Left colon (tissue), 2 donors: ENCODE data around the gene SCN7A. TPM values are rescaled to one million over a fixed set of nuclear protein-coding genes. Genes with fewer than 3 reads are reported as not detected.
A peak's percentile ranks its signal among the peaks of the same experiment; 100 is the strongest.
"Not testable (repeated sequence)": the region's sequence is repeated elsewhere in the genome, so short reads cannot be mapped to it uniquely, and the experiment has no call there.

Experiments used
- ATAC-seq: fragments of 200-7000 bp; cut with Tn5 transposase; one replicate; pipeline ENCODE4 v1.9.1; 2020; ENCODE audit warnings: mild to moderate bottlenecking, moderate library complexity
- DNase-seq, 2 donors: peaks; one replicate each; pipeline ENCODE4 v3.0.0-alpha.2; 2020
- intact Hi-C, 2 donors: fragments of 100-400 bp; cut with DNase I in 1 of 2; cut with micrococcal nuclease in 1 of 2; formaldehyde crosslinking; loops; one replicate each; pipeline versions ENCODE4 v1.11.2 to v1.14.0; 2022; cut with DNase I, micrococcal nuclease
- total RNA-seq, 2 donors: library from RNA; stranded (reverse); fragmentation: NEBNext Ultra II Directional; extraction: Animal tissue kit (Norgen Biotek cat#: 25700); gene quantifications; one replicate each; pipeline ENCODE4 v1.2.1, GENCODE V29; 2021
- donor health status: DM: no; HTN: no; CAD: no.
- donor health status: DM: yes; HTN: yes; CAD: no.

SCN7A gene
- total RNA-seq, 2 donors from 2014 or later = 1.6 to 10.0 TPM

DNA sequence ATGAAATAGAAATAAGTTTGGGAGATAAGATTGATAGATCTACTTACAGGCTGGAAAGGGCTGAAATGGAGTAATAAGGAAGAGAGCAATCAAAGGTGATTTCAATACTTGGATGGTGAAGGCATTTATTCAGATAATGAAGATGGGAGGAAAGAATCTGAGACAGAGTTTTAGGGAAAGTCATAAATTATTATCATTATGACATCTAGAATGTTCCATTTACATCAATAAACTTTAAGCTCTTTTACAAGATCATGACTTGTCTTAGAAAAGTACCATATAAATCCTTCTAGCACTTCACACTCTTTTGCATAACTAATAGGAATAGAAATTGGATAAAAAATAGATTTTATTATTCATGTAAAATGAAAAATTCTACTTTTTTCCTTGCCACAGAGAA, 120.5 kb downstream of the SCN7A start:
- DNase-seq (no peak), ATAC-seq (no peak)
- intact Hi-C loops = no loop called here

DNA sequence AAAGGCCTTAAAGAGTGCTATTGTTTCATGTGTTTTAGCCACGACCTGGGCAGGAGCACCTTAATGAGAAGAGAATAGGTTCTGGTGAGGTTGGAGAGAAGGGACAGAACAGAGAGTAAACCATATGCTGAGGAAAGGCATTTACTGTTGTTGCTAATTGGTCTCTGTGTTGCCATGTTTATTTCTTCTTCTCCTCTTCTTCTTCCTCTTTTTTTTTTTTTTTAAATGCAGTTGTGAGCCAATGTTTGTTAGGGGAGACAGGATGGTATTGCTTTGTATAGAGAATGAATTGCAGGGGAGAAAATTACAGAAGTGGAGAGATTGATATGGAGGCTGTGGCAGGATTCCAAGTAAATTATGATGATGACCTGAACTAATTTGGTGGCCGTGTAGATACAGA, 120.9 kb downstream of the SCN7A start:
- intact Hi-C loops = no loop called here
- ATAC-seq (no peak), DNase-seq (no peak)

DNA sequence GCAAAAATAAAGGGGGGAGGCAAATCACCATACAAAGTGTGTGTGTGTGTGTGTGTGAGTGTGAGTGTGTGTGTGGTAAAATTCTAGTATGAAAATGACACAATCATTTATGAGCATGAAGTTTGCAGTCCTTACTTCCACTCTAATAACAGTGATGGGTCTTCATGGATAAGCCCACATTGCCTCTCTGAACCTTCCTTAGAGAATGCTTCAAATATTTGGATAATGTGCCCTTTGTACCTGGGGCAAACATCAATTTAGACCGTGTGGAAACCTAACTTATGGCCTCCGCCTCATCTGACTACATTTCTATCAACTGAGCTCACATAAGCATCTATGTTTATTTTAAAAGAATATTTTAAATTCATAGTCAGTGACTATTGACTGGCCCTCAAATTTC, 122.0 kb downstream of the SCN7A start:
- intact Hi-C loops = no loop called here
- ATAC-seq (no peak), DNase-seq (no peak)

DNA sequence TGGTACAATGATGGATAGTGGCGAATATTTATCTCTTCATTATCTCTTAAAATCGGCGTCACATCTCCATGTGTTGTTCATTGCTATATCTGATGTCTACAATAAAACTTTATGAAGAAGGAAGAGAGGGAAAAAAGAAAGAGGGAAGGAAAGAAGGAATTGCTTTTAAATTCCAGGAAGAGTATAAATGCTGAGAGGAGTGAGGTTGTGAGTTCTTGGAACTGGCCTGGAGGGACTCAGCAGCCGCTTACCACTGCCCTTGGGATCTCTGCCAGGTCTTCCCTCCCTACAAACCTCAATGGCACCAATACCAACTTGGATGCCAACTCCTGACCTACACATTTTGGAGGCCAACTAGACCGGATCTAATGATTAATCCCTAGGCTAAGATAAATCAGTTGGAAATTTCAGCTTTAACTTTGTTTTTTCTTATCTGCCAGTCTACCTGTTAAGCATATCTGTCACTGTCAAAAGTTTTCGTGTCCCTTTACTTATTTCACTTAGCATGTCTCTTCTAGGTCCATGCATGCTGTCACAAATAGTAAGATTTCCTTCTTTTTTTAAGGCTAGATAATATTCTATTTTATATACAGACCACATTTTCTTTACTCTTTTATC, 128.1 kb downstream of the SCN7A start:
- no peak for ATAC-seq
- DNase-seq = no peak
- intact Hi-C loops = loop anchor here in 1 of 2 donors (10.0 kb wide), 1 partner anchor 149 kb away; no protein-coding TSS in a partner anchor

DNA sequence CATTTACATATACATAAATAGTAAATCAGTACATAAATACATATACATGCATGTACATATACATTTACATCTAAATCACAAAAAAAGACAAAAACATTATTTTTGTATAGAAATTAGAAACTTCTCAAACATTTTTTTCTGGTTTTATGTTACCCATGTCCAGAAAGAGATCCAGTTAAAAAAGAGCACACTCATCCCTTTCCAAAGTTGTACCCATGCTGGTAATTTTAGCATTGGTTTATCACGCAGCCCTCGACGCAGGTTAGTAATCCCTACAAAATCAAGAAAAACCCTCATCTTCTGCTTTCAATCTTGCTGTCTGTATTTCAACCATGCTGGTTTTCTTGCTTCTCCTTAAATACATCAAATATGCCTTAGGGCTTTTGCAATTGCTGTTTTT, 128.8 kb downstream of the SCN7A start:
- ATAC-seq (no peak), DNase-seq (no peak)
- intact Hi-C loops = loop anchor here in 1 of 2 donors (10.0 kb wide), 1 partner anchor 150 kb away; no protein-coding TSS in a partner anchor

DNA sequence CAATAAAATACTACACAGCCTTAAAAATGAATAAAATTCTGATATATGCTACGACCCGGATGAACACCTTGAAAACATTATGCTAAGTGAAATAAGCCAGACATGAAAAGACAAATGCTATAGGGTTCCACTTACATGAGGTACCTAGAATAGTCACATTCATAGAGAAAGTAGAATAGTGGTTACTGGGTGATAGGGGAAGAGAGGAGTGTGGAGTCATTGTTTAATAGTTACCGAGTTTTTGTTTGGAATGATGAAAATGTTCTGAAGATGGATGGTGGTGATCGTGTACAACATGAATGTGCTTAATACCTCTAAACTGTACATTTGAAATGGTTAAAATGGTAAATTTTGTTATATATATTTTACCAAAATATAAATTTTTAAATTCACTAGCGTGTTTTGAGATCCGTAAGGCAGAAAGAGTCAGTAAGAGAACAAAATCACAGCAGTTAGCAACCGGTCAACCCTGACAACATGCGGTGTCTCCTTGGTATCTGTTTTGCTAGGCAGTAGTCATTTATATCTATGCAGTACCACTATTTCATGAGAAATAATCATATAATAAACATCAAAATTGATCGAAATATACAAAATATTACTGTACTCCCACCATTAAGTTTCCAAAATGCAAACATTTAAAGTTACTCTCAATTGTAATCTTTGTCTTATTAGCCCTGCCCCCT, 129.4 kb downstream of the SCN7A start:
- intact Hi-C loops = loop anchor here in 1 of 2 donors (10.0 kb wide), 1 partner anchor 150 kb away; no protein-coding TSS in a partner anchor

DNA sequence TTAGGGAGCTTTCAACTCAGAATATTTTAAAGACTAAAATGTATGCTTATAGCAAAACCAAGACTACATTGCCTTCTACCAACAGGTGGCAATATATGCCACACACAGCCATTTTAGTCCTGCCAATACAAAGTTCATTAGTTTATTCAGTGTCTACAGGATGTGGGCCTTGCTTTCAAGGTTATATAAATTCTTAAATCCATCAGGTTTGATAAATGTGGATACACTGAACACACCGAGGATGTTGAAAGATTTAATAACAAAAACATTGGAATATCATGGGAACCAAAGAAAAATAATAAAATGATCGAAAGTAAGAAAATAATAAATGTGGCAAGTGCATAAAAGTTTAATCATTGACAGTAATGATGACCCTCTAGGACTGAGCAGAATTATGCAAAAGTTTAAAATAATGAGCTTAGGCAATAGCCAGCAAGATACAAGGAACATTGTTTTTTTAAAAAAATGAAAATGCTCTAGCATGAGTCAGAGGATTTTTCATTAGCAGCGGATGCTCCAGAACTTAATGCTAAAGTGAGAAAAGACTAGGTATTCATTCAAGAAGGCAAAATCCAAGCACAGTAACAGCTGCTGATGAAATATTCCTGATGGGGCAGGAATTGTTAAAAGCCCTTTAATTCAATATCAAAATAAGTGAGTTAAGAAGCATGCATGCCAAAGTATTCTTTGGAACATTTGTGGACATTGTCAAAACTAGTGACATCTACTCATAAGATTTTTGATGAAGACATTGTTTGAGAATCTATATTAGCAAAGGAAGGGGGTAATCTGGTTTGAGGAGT, 132.5 kb downstream of the SCN7A start:
- peak; percentile 80 for ATAC-seq
- intact Hi-C loops = loop anchor here in 1 of 2 donors (10.0 kb wide), 1 partner anchor 153 kb away; no protein-coding TSS in a partner anchor
- DNase-seq = no peak

More for the DNA sequence above, 129.4 kb downstream of the SCN7A start:
- DNase-seq (no peak), ATAC-seq (no peak)

DNA sequence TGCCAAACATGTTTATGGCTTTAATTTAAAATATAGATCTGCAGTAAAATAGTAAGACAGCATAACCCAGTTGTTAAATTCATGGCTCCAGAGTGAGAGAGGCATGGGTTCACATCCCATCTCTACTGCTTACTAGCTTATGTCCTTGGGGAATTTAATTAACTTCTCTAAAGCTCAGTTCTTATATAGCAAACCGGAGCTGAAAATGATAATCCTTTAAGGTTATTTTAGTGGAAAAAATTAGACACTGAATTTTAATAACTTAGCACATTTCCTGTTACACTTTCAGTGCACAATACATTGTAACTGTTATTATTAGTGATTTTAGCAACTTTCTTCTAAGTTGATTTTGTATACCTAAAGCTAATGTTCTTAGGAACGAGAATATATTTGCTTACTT, 133.1 kb downstream of the SCN7A start:
- DNase-seq (no peak), ATAC-seq (no peak)
- intact Hi-C loops = loop anchor here in 1 of 2 donors (10.0 kb wide), 1 partner anchor 154 kb away; no protein-coding TSS in a partner anchor

DNA sequence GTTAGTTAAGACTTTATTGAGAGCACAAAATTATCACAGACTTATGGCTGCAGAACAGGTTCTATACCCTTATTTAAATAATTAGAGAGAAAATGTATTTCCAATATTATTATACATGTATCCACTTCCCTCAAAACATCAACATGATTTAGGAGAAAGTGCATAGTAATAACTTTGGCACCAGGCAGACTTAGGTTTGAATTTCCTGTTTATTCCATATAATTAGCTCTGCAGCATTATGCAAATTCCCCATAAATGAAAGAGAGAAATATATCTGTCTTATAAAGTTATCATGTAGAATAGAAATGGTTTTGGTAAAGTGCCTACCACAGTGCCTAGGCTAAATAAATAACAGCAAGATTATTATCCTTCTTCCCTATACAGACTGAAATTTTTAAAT, 133.6 kb downstream of the SCN7A start:
- intact Hi-C loops = loop anchor here in 1 of 2 donors (10.0 kb wide), 1 partner anchor 154 kb away; no protein-coding TSS in a partner anchor
- DNase-seq (no peak), ATAC-seq (no peak)

DNA sequence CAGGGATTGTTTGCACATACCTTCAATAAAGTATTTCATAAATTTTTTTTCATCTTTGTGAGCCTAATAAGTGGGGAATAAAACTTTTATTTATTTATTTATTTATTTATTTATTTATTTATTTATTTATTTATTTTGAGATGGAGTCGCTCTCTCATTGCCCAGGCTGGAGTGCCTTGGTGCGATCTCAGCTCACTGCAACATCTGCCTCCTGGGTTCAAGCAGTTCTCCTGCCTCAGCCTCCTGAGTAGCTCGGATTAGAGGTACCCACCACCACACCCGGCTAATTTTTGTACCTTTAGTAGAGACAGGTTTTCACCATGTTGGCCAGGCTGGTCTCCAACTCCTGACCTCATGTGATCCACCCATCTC, 136.1 kb downstream of the SCN7A start:
- ATAC-seq, DNase-seq, intact Hi-C loops: not testable (repeated sequence)

DNA sequence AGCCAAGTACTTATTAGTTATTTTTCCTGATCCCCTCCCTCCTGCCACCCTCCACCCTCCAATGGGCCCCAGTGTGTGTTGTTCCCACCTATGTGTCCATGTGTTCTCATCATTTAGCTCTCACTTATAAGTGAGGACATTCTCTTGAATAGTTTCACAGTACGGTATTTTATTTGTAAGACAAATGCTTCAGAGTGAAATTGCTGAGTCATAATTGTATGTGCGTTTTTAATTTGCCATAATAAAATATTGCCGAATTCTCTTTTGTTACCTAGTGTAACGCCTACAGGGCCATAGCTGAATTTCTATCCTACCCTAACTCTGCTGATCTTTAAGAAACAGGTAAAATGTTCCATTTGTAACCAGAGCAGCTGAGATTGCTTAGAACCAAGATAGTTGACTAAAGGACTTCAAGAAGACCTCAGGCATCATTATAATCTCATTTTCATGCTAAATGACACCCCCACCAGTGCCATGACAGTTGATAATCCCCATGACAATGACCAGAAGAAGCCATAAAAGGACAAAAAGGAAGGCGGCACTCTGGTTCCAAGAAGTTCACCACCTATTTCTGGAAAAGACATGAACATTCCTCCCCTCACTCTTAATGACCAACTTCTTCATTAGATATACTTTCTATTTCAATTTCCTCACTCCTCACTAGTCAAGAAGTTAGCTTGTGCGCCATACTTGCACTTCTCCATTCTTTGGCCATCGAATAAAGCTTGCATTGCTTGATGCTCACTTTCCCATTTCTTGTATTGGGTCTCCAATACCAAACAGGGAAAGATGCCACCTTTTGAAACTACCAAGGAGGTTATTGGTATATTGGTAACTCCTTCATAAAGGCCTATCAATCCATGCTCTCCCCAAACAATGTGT, 136.7 kb downstream of the SCN7A start:
- intact Hi-C loops = no loop called here
- no peak for DNase-seq
- no peak for ATAC-seq

Other genes with a start within 250 kb of the SCN7A start
- 10 to 100 TPM; 13.4 to 14.4 TPM for gene SCN9A, start 118.3 kb downstream of the SCN7A start, total RNA-seq